Stimulated activated CD4-positive, alpha-beta T cell treated with anti-CD3 and anti-CD28 coated beads, Interleukin-4, amount 100 ng/mL, for 4 hours (primary cell): Measurements from ENCODE around the gene CCNQ.

Experiments used
- DNase-seq, 2 experiments: peaks; one replicate each; pipeline ENCODE4 v3.0.0-alpha.2; 2020

Gene CCNQ

GRCh38 chrX:153598541-153599191 is at the start of gene CCNQ:
Gene CCNQ (minus strand): TSS chrX:153599139. CDS start chrX:153599073, 66 bp downstream.
- peak; percentile 2 to 18 for DNase-seq

- DNase-seq, result no peak
These were observed 48.8 kb upstream of the CCNQ start for GRCh38 chrX:153647461-153648357.

DNA sequence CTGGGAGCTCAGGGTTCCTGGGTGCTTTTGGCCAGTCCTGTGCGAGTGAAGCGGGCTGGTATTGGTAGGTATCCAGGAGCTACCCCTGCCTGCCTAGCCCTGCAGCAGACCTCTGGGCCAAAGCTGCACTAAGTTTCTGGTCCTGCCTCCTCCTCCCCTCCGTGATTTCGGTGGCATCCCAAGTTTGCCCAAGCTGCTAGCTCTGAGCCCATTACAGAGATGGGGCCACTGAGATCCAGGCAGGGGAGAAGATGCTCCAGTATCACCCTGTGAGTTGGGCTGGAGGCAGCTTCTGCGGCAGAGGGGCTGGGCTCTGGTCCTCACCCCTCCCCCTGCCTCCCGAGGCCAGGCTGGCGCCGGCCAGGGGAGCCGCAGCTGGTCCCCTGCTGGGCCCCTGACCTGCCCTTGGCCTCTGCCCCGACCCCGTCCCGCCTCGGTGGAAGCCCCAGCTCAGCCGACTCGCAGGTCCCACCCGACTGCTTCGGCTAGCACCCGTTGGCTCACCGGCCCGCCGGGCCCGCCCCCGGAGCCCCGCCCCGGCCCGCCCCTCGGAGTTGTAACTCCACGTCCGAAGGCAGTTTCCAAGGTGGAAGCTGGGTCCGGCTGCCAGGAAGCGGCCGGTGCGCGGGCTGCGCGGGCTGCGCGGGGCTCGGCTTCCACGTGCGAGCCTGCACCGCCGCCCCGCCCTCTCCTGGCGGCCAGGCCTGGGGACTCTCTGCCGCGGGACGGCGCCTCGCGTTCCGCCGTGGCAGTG is 47.9 kb upstream of the CCNQ start, which contains the start of gene DUSP9:
TSS of gene DUSP9 (plus strand) at position 584 of the 754 bp plus-strand sequence. CDS start 751 bp downstream, outside the sequence.
- no peak for DNase-seq

DNA sequence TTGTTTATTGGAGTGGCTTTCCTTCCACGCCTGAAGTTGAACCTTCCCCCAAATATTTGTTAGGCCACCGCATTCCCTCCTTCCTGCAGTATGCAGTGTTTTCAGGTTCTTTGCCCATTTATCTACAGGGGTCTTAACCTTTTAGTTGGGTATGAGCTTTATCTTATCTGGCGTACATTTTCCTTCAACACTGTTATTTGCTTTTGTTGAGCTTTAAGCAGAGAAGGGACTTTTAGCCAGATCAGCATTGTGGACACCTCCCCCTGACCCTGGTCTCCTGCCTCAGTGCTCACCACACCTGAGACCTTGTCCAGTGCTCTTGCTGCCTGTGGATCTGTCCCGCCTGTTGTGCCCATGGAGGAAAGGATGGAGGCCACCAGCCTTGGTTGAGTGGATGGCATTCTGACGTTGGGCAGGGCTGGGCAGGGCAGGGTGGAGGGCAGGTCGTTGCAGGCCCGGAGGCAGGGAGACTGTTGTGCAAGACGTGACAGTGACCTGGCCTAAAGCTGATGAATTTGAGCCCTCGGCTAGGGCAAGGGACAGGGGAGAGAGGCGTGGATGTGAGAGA is 47.1 kb upstream of the CCNQ start:
- DNase-seq, result no peak

DNA sequence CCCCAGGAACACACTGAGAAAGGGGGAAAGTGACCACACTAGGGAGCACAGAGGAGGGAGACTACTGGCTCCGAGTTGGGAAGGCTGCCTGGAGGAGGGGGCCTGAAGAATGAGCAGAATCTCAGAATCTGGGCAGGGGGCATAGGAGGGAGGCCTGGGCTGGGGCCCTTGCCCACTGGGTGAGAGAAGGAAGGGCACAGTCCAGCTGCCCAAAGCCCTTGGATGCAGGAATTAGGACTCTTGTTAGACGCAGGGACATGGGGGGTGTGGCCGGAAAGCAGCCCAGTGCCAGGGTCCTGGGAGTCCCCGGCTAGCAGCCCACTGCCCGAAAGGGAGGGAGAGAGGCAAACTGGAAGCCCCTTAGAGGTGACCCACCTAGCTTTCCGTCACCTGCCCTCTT is 46.2 kb upstream of the CCNQ start:
- no peak for DNase-seq

DNA sequence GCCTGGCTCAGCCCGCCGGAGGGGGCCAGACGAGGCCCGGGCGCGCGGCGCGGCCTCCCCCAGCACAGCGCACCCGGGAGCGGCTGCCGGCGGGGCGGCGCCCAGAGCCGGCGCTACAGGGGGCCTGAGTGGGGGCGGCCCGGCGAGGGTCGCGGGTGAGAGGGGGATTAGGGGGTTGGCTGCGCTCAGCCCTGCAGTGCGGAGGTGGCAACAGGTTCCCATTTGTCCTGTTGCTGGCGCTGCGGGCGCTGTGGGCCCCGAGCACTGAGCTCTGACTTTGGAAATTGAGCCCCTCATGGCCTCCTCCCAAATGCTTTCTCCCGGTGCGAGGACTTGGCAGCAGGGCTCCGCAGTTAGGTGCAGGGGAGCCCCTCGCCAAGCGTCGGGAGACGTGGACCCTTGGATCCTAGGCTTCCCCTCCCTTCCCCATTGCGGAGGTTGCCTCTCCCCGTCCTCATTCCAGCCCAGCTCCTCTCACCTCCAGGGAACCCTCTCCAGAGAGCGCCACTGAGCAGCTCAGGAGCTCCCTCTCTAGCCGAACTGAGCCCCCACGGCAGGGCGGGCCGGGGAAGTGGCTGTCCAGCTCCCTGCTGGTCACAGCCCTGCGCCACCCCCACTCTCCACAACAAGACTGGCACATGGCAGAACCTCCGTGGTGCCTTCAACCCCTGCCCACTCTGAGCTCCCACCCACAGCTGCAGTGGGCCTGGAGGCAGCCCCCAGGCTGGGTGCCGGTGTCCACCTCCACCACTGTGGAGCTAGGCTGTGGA is 45.6 kb upstream of the CCNQ start:
- DNase-seq, result no peak

DNA sequence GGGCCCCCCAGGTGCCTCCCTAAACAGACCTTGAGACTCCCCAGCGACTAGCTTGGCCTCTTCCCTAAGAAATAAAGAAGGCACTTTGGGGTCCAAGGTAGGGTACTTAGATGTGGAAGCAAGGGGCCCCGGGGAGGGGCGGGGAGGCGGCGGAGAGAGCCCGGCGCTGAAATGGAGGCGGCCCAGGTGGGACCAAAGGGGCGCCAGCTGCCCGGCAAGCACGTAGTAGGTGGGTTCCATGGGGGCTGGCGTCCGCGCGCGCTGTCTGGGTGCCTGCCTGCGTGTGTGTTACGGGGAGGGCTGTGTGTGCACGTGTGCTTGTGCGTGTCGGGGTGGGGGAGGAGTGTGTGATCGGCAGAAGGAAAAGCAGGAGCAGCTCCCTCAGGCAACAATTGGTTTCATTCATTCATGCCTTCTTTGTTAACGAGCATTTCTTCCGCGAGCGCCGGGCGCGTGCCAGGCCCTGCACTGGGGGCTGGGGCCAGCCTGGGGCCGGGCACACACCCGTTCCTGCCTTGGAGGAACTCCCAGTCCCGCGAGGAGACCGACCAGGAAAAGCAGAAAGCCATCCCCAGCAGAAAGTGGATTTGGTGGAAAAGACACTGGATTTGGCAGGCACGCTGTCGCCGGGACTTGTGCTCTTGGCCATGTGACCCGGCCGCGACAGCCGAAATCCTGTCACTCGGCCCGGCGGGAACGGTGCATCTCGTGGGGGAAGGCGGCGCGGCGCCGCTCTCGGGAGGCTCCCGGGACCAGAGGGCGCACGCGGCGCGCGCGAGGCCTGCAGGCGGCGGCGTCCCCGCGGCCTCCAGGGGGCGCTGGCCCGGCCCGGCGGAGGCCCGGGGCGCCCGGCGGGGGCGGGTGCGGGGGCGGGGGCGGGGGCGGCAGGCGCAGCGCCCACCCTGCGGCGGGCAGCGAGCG is 44.8 kb upstream of the CCNQ start:
- peak in 1 of 2 experiments; percentile 29 for DNase-seq

- DNase-seq, result no peak
These were observed 43.9 kb upstream of the CCNQ start for GRCh38 chrX:153642655-153643430.

GRCh38 chrX:153642051-153642654 is 43.2 kb upstream of the CCNQ start:
- DNase-seq, result peak in 1 of 2 experiments; percentile 18

DNA sequence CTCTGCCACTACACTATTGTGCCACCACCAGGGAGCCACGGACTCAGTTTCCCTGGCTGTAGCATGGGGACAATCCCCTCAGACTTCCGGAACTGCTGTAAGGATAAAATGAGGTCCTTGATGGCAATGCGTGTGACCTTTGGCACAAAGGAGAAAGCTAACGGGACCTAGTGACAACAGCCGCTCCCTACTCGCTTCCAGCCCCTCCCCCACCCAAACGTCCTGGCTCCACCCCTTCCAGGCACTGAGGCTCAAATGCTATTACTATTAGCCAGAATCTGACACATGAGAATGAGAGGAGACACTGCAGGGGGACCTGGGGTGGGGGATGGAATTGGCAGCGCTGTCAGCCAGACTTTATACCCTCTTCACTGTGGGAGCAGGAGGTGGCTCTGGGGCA is 42.7 kb upstream of the CCNQ start:
- DNase-seq, result no peak

- DNase-seq, result no peak
These were observed 42.0 kb upstream of the CCNQ start for GRCh38 chrX:153640736-153641575.

GRCh38 chrX:153640045-153640686 is 41.2 kb upstream of the CCNQ start:
- no peak for DNase-seq

DNA sequence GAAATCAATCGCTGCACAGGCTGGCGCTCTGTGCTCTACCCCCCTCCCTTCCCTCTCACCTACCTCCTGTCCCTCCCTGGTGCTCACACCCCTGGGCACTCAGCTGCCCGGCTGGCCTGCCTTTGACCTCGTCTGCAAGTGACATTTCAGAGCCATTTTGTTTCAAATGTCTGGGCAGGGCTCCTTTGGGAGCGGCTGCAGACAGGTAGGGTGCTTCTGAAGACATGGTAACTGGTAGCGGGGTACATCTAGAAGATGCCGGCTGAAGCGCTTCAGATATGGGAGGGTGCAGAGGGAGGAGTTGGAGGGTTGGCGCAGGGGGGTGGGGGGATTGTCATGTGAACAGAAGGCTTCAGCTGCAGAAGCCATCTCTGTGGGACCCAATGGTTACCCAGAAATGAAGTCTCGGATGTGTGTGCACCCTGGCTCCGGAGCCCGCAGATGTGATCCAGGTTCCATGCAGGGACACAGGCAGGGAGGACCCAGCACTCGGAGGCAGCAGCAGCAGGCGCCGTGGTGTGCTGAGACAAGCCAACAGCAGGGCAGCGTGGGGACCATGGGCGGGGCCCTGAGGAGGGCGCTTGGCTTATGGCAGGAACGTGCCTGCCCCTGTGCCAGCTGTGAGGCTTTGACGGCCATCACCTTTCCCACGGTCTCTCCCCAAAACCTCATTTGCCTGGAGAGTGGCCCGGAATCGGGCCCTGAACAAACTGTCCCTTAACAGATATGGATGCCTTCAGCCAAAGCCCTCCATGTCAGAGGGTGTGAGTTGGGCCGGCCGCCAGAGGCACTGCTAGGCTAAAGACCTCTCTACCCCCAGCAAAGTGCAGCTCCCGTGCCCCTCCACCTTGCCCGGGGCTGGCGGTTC is 40.5 kb upstream of the CCNQ start:
- DNase-seq, result no peak

DNA sequence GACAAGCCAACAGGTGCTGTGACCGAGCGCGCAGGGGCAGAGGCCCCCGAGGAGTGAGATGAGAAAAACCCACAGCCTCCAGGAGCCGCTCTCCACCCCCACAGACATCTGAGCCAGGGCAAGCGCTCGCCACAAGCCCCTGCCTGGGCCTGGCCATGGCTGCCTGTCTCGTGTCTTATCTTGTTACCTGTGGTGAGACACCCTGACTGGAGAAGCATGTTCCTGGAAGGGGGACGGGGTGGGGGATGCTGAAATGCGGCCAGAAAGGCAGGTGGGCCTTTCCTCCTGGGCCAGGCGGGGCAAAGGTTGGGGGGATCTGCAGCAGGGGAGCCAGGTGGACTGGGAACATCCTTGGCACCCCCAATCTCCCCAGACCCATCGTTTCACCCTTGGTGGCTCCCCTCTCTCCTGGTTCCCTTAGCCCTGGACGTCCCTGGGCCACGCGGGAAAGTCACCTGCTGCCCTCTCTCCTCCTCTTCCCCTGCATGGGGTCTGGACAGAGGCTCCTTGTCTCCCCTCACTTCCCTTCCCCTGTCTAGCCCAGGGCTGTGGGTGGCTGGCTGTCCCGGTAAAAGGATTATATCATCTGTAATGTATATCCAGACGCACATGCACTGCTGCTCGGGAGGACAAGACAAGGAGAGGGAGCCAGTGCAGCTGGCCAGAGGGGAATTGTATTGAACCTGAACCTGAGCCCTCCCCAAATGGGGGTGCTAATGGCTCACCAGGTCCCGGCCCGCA is 39.7 kb upstream of the CCNQ start:
- DNase-seq, result no peak

DNA sequence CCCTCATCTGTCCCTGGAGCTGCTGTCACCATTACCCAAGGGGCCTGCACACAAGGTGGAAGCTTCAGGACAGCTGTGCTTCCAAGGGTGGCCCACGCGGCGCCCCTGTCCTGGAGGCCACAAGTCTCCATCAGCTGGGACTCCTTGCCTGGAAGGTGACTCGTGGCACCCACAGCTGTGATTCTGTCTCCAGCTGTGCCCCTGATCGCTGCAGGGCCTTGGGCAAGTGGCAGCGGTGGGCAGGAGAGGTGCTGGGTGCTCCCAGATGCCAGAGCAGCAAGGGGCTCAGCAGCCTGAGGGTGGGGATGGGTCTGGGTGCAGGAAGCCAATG is 39.1 kb upstream of the CCNQ start:
- no peak for DNase-seq
